Omental fat pad (tissue), 4 donors: Measurements from ENCODE around the gene PLCG1. TPM values are rescaled to one million over a fixed set of nuclear protein-coding genes. Genes with fewer than 3 reads are reported as not detected.

Source experiments
- ATAC-seq: fragments of 150-250 bp; one replicate; pipeline ENCODE4 v1.9.1; 2016; ENCODE audit warnings: mild to moderate bottlenecking, moderate library complexity; ENCODE audit not compliant: low FRiP score
- DNase-seq: peaks from one replicate; pipeline ENCODE4 v3.0.0-alpha.2; 2019; ENCODE audit warnings: low spot score
- total RNA-seq, 4 donors: library from RNA; depleted of rRNA; stranded (reverse); fragments of >200 nt; gene quantifications; one replicate each; pipeline ENCODE4 v1.1.0, GENCODE V29; 2016
- TF ChIP-seq, protein P1 (sequence below), 3 donors: fragments of 450-650 bp; IDR thresholded peaks; one replicate each; pipeline ENCODE4 v1.5.1; 2016 to 2017; ENCODE audit warnings: antibody characterized with exemption in 3 of 3, mild to moderate bottlenecking in 3 of 3, moderate library complexity in 2 of 3

Gene PLCG1
- total RNA-seq, 4 donors from 2014 or later: 43.9 to 189 (median 63.1) TPM

DNA sequence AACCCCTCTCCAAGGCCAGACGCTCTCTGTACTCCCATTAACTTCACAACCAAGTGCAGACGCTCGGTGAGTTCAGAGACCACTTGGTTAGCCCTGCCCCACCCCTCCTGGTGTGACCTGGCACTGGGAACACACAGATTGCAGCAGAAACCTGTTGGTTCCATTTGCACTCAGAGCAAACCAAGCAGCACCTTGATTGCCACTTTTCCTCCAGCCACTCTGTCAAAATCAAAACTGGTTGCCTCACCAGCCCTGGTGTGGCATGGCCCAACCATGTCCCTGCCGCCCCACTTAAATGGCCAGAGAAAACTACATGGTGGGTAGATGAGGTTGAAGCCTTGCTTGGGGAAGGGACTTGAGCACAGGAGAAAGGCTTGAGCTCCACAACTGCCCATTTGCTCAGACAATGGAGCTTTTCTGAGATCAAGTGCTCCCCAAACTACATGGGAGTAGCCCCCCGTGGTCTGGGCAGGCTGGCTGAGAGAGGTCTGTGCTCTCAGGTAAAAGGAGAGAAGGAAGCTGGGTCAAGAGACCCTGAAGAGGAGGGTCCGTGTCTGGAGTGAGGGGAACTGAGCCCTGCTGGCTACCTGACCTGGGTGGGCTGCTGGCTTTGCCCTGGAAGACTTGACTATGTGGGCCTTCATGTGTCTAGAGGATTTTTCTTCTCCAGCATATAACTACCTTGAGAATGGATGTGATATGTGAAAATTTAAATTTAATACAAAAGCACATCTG, 43.4 kb downstream of the PLCG1 start:
- DNase-seq (no peak), ATAC-seq (no peak)
- TF ChIP-seq, protein P1, sequence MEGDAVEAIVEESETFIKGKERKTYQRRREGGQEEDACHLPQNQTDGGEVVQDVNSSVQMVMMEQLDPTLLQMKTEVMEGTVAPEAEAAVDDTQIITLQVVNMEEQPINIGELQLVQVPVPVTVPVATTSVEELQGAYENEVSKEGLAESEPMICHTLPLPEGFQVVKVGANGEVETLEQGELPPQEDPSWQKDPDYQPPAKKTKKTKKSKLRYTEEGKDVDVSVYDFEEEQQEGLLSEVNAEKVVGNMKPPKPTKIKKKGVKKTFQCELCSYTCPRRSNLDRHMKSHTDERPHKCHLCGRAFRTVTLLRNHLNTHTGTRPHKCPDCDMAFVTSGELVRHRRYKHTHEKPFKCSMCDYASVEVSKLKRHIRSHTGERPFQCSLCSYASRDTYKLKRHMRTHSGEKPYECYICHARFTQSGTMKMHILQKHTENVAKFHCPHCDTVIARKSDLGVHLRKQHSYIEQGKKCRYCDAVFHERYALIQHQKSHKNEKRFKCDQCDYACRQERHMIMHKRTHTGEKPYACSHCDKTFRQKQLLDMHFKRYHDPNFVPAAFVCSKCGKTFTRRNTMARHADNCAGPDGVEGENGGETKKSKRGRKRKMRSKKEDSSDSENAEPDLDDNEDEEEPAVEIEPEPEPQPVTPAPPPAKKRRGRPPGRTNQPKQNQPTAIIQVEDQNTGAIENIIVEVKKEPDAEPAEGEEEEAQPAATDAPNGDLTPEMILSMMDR (IDR thresholded peaks at IDR 0.05): no peak

GRCh38 chr20:41181567-41181966, 44.2 kb downstream of the PLCG1 start:
- DNase-seq (no peak), ATAC-seq (no peak)
- TF ChIP-seq, protein P1 (IDR thresholded peaks at IDR 0.05): no peak

GRCh38 chr20:41182296-41183212, 45.2 kb downstream of the PLCG1 start:
- TF ChIP-seq, protein P1 (IDR thresholded peaks at IDR 0.05): no peak
- DNase-seq (no peak), ATAC-seq (no peak)

- DNase-seq (no peak), ATAC-seq (no peak)
- TF ChIP-seq, protein P1 (IDR thresholded peaks at IDR 0.05): no peak
Observed at GRCh38 chr20:41183391-41183790, 46.0 kb downstream of the PLCG1 start.

DNA sequence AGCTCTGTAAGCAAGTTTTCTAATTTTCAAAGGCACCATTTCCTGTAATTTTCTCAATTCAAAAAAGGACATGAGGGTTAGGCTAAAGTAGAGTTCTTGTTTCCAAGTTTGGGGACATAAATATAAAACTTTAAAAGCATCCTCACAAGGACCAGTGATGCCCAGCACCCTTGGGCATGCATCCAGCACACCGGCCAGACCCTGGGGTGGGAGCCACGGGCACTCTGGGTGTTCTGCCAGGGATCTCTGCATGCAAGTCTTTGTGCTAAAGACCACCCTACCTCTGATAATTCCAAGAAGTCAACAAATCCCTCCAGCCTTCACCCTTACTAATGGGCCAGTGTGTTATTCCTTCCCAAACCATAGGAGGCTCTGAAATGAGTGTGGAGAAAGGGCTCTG, 46.5 kb downstream of the PLCG1 start:
- TF ChIP-seq, protein P1 (IDR thresholded peaks at IDR 0.05): no peak
- no peak for ATAC-seq
- no peak for DNase-seq

GRCh38 chr20:41185013-41185757, 47.8 kb downstream of the PLCG1 start:
- ATAC-seq (no peak), DNase-seq (no peak)
- TF ChIP-seq, protein P1 (IDR thresholded peaks at IDR 0.05): no peak
